Activated CD8-positive, alpha-beta memory T cell treated with anti-CD3 and anti-CD28 coated beads, Interleukin-2, amount 50 U/mL, for 4 hours (primary cell): ENCODE measurements around the gene MYO1C.

Experiments used
- DNase-seq: peaks from one replicate; pipeline ENCODE4 v3.0.0-alpha.2; 2020

The MYO1C gene

DNA sequence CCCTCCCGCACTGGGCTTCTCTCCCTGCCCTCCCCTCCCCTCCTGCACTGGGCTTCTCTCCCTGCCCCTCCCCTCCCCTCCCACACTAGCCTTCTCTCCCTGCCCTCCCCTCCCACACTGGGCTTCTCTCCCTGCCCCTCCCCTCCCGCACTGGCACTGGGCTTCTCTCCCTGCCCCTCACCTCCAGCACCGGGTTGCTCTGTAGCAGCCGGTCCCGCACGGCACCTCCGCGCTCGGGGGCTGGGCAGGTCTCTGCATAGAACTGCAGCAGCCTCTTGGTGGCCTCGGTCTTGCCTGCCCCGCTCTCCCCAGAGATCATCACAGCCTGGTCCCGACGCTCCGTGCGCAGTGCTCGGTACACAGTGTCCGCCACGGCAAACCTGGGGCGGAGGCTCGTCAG is 9.8 kb downstream of the MYO1C start:
- DNase-seq = no peak

DNA sequence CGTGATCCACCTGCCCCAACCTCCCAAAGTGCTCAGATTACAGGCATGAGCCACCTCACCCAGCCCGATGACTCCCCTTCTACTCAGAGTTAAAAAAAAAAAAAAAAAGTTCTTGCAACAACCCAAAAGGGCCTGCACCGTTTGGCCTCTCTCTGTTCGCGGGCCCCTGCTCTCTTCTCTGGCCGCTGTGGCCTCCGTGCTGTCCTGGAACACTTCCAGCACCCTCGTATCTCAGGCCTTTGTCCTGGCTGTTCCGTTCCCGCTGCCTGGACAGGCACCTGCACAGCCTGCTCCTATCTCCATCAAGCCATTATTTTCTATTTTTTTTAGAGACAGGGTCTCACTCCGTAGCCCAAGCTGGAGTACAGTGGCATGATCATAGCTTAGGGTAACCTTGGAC is 10.8 kb downstream of the MYO1C start:
- DNase-seq = no peak

DNA sequence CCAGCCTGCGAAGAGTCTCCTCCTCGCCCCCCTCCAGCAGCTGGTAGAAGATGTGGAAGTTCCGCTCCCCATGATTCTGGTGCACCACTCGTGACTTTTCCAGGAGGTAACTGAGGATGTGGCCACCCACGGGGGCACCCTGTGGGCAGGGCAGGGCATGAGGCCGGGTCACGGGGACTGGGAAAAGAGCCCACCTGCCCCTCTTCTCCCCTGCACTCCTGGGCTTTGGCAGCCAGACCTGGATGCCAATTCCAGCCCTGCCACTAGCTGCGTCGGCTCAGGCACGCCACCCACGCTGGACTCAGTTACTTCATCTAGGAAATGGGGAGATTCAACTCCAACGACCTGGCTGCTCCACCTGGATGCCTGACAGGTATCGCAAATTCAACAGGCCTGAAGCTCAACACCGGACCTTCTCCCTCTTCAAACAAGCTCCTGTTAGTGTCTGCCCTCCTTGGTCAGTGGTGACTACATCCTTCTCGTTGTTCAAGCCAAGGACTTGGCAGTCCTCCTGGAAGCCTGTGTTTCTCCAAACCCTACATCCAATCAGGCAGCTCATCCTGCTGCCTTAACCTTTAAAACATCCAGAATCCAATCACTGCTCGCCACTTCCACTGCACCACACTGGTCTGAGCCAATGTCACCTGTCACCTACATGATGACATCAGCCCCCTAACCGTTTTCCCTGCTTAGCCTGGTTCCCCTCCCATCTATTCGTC is 11.6 kb downstream of the MYO1C start:
- DNase-seq = no peak

DNA sequence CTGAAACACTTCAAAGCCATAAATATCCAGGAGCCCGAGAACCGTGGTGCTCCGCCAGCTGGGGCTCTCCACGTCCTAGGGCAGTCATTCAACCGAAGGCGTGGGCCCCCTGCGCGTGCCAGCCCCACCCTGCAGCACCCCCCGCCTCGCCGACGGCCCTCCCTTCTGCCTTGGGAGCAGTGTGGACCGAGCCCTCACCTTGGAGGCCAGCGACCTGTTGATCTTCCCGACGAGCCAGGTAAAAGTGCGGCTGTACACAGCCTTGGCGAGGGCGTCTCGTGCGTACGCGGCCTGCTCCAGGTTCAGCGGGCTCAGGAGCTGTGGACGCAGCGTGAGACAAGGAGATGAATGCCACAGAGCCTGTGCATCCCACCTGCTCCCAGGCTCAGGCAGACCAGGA is 14.1 kb downstream of the MYO1C start:
- DNase-seq = no peak

DNA sequence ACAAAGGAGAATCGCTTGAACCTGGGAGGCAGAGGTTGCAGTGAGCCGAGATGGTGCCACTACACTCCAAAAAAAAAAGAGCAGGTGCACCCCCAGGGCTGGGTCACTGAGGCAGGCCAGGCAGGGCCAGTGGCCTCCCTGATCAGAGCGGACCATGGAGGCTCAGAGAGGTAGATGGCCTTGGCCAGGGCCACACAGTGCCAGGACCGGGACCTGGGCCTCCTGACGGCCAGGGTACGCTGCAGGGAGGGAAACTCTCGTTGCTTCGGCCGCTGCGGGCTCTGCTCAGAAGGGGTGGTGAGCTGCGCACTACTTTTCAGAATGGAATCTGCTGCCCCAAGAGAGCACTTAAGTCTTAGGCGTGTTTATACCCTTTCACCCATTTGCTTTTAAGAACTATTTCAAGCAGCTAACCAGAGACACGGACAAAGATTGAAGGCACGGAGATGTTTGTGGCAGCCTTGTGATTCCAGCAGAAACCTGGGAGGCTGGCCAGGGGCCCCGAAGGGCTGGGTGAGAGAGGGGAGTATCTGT is 17.1 kb downstream of the MYO1C start:
- no peak for DNase-seq

DNA sequence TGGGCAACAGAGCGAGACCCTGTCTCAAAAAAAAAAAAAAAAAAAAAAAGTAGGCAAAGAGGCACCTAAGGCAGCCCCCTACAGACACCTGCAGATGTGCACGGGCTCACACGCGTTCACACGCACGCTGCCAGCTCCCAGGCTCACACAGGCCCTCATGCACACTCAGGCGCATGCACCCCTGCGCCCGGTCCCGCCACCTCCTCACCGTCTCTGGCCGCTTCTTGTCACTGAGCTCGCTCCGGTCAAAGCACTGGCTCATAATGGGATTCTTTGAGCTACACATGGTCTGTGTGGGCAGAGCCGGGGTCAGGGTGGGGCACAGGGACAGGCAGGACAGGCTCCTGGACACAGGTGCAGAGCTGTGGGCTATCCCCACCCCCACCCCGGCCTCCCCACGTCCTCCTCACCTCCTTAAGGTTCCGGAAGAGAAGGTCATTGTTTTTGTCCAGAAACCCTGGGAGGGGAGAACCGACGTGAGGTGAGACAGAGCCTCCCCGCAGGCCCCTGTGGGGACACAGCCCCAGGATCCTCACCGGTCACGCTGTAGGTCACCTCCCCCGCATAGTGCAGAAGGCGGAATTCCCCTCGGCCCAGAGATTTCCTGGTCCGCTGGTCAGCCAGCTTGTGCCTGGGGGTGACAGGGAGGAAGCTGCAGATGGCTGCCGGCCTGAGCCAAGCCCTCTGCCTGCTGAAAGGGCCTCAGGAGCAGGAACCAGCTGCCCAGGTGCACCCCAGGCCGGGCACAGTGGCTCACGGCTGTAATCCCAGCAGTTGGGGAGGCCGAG is 17.9 kb downstream of the MYO1C start:
- DNase-seq = no peak

DNA sequence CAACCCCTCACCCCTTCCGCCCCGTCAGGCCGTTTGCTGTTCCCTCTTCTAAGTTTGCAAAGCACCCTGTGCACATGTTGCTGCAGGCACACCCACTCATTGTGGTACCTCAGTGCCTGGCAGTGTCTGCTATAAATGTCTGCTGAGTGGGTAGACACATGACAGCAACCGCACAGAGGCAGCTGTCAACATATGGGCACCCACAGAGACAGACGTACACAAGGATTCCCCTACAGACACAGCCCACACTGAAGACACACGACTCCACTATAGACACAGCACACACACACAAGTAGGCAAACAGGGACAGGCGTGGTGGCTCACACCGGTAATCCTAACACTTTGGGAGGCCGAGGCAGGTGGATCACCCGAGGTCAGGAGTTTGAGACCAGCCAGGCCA is 18.6 kb downstream of the MYO1C start:
- peak; percentile 52 for DNase-seq

DNA sequence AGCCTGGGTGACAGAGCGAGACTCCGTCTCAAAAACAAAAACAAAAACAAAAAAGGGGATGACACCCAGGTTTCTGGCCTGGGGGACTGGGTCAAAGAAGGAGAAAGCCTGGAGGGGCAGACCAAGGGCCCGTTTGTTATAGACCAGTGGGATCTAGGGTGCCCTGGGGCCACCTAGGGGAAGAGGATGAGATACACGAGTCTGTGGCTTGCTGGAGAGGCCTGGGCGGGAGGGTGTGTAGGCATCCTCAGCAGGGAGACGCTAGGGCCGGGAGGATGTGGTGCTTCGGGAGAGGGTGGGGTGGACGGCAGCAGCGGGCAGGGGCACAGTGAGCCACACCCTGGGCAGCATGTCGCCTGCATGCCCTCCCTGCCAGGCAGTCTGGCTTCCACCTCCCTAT is 19.3 kb downstream of the MYO1C start:
- DNase-seq = no peak

DNA sequence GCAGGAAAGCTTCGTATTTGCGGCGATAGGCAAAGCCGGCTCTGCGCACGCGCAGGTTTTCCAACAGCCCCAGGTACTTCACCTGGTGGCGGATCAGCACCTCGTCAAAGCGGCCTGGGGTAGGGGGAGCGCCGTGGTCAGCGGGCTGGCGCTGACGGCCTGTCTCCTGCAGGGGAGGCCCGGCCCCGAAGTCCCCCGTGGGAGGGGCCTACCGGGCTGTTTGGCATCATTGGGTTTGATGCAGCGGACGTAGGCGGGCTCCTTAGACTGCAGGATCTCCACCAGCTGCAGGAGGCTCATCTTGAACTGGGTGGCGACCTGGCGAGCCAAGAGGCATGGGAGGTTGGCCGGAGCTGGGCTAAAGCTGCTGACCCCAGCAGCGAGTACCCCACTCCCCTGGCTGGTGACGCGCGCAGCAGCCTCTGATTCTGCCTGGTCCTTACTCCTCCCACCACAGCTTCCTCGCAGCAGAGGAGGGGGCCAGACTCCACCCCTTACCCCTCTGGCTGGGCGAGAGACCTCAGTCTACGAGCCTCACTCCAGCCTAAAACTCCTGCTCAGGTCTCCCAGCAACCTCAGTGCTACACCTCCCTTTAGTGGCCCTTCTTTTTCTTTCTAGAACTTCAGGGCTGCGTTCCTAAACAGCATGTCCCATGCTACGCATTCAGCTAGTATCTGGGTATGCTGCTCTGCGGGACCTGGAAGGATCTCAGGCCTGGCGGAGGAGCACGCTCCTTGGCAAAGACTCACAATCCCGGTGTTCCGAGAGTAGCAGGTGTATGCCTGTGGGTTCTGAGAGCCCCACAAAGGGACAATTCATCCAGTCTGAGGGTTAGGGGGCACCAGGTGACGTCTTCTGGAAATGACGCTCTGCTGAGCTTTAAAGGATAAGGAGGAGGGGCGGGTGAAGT is 20.3 kb downstream of the MYO1C start:
- no peak for DNase-seq

DNA sequence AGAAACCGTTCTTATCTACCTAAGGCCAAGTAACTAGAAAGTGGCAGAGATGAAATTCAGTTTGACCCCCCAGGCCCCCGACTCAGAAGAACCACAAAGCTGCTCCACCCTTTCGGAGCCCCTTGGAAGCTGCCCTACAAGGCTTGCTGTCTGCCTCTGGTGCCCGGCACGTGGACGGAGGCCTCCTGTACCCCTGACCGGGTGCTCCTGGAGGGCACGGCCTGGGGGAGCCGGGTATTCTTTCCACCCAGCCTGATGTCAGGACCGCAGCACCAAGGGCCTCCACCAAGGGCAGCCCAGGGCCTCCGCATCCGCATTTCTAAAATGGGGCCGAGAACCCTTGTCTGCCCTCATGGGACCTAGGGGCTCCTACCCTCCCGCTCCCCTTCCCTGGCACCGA is 21.0 kb downstream of the MYO1C start:
- DNase-seq = no peak

DNA sequence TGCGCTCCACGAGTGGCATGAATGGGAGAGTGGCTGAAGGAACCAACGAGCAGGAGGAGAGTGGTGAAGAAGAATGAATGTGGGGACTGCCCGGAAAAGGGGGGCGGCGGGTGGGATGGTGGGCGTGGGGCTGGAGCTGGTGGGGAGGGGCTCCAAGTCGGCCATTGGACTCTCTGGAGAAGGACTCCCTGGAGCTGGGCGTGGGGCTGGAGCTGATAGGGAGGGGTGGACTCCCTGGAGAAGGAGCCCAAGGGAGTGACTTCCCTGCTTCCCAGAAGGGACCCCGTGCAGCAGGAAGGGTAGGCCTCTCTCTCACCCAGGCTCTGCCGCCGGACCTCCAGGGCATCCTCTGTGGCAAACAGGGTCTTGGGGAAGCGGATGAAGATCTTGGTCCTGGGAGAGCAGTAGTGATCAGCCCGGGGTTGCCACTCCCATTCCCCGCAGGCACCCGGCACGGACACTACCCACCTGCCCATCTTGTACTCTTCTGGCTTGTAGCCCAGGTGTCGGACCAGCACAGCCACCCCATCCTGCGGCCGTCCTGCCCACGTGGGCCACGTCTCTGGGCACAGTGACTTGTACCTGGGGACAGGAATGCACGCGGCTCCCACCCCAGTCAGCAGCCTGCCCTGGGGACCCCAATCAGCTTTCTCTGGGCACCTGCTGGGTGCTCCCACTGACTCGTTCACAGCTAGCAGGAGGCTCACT is 21.6 kb downstream of the MYO1C start:
- DNase-seq = no peak

DNA sequence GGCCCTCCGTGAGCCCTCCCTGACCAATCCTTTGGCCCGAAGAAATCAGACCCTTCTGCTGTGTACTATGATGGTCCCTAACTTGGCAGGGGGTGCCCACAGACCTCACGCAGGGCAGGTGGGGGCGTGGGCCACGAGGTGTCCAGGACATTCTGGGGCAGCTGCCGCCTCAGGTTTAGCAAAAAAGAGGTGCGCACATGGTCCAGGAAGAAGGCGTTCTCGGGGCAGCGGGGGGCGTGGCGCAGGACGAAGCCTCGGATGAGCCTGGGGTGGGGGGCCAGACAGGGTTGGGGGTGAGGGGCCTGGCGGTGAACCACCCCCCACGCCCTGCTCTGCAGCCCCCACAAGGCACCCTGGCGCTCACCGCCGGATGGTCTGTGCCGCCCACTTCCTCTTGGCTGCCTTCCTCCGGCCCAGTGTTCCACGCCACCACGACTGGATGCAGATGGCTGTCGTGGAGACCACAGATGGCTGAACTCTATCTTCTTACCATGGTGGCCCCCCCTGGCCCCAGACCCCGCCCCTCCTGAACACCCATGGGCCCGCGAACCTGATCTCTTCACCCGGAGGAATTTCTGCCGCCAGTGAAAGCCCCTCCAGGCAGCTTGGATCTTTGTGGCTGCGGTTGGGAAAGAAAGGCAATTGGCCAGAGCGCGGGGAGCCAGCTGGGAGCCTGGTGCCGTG is 22.3 kb downstream of the MYO1C start:
- no peak for DNase-seq

DNA sequence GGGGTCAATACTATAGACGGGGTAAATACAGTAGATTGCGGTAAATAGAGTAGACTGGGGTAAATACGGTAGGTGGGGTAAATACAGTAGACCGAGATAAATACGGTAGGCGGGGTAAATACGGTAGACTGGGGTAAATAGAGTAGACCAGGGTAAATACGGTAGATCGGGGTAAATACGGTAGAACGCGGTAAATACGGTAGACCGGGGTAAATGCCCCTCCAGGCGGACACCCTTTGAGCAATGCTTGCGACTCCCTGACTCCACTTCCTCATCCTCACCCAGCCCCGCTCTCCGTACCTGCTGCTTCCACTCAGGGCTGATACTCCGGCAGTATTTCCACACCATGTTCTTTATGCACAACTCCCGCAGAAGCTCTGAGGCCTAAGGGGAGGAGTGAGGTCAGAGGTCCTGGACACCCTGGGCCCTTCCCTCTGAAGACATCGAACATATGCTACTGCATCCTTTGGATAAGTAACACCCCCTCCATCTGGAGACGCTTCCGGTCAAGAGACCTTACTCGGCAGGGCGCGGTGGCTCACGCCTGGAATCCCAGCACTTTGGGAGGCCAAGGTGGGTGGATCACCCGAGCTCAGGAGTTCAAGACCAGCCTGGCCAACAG is 23.1 kb downstream of the MYO1C start:
- DNase-seq = no peak

DNA sequence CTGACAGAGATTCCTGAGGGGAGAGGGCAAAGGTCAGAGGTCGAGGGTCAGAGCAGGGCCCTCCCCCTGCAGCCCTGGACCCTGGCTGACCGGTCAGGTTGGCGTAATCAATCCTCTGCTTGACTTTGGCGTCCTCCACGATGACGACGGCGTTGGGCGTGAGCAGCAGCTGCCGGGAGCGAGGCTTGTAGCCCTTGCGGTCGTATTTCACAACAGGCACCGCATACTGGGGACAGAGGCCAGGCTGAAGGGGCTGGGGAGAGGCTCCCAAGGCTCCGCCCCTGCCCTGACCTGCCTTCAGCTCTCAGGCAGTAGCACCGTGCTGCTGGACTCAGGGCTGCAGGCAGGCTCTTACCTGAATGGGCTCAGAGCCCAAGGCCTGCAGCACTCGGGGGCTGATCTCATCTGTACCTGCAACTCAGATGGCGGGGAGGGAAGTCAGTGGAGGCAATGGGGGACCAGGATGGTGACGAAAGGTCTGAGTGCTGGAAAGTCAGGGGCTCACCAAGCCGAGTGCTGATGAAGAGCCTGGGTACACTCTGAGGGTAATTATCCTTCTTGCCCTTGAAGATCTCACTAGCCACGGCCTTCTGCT is 24.5 kb downstream of the MYO1C start:
- no peak for DNase-seq

DNA sequence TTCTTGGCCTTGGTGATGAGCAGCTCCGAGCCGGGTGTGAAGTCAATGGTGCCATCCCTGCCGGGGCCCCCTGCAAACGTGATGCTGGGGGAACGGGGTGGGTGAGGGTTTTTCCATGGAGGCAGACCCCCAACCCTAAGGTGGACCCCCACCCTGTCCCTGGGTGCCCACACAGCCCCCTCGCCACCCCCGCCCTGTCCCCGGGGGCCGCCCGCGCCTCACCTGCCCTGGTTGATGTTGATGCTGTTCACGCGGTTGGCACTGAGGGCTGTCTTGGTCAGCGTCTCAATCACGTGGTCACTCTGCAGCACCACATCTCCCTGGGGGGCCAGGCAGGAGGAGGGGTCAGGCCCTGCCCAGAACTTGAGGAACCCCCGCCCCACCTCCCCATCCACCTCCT is 25.2 kb downstream of the MYO1C start:
- DNase-seq = no peak

DNA sequence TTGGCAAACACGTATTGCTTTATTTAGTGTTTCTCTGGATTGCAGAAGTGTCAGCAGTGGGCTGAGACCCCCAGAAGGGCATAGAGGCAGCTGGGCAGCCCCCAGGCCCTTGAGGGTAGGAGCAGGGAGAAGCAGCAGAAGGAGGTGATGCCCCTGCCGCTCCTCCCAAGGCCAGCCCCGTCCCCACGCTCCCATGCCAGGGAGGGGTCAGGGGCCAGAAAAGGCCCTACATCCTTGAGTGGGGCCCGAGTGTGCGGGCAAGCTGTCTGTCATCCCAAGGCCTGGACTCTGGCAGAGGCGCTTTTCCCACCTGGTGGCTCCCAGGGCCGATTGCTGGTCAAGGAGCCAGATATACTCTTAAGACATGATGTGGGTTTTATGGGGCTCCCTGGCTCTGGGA is 28.3 kb downstream of the MYO1C start:
- DNase-seq = no peak

DNA sequence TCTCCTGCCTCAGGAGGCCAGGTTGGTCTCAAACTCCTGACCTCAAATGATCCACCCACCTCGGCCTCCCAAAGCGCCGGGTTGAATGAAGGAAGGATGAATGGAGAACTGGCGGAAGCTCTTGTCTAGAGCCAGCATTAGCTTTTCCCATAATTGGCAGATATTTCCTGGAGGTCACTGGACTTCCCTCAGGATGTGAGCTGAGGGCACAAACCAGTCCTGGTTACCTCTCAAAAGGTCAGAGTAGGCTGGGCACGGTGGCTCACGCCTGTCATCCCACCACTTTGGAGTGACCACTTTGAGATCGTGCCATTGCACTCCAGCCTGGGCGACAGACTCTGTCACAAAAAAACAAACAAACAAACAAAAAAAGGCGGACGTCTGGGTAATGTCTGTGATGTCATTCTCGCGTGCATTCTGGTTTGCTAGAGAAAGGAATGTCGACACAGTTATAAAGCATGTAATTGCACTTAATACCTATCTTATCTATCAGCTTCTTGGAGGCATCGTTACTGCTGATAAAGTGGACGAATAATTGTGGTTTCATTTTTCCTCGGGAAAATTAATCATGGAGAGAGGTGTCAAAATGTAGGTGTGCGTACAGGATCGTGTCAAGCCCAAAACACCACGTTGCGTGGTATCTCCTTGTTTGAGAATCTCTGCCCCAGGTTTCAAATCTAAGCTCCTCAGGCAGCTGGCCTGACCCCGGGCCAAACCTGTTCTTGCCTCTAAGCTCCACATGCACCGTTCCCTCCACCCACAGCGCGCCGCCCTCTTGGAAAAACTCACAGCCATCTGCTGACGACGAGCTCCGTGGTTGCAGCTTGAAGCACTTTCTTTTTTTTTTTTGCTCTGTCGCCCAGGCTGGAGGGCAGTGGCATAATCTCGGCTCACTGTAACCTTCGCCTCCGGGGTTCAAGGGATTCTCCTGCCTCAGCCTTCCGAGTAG is 30.0 kb downstream of the MYO1C start:
- DNase-seq = no peak

DNA sequence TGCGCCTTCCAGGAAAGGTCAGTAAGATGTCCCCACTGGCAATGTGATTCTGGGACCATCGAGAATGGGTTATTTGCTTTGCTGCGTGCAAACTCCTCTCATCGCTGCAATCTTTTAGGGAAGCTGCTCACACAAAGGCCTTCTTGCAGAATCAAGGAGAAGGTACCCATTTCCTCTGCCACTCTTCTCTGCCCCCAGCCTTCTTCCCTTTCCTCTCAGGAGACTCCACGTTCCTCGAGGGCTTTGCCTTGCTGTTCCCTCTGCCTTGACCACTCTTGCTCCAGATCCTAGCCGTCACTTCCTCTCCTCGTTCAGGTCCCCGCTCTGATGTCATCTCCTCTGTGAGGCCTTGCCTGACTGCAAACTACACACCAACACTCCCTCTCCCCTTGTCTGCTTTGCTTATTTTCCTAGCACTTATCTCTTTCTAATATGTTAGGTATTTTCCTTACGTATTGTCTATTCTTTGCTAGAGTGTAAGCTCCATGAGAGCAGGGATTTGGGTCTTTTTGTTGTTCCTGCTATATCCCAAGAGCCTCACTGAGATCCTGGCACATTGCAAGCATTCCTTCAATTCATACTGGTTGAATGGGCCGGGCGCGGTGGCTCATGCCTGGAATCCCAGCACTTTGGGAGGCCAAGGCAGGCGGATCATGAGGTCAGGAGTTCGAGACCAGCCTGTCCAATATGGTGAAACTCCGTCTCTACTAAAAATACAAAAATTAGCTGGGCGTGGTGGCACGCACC is 31.1 kb downstream of the MYO1C start:
- no peak for DNase-seq

DNA sequence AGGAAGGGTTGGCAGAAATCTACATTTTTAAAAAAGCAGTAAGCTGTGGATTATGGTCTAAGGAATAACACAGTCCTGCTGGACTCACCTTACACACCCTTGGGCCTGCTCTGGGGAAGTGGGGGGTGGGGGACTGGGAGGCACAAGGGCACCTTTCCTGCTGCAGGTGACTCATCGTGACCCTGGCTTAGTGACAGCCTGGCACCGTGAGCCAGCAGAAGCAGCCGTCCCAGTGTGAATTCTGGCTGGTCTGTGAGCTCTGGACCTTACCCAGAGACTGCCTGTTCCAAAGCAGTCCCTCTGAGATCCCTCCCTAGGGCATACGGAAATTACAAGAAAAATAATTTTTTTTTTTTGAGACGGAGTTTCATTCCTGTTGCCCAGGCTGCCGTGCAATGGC is 32.3 kb downstream of the MYO1C start:
- no peak for DNase-seq
